ENCODE data around the gene MACROD1.

DNA sequence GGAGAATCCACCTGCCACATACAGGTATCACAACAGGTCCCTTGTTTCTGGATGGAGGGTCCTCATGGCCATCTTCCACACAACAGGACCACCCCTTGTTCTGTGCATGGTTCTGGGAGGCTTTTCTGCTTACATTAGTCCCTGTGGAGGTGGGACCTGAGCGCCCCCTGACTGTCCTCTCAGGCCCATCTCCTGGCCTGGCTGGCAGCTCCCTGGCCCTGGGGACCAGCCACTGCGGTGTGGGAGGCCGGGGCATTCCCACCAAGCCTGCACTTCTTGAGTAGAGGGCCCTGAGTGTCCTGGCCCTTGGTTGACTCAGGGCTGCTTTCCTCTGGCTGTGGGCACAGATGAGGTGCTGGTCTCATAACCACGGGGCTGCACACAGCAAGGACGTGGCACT lies 186.5 kb downstream of the MACROD1 start:
- TF ChIP-seq, protein P1, sequence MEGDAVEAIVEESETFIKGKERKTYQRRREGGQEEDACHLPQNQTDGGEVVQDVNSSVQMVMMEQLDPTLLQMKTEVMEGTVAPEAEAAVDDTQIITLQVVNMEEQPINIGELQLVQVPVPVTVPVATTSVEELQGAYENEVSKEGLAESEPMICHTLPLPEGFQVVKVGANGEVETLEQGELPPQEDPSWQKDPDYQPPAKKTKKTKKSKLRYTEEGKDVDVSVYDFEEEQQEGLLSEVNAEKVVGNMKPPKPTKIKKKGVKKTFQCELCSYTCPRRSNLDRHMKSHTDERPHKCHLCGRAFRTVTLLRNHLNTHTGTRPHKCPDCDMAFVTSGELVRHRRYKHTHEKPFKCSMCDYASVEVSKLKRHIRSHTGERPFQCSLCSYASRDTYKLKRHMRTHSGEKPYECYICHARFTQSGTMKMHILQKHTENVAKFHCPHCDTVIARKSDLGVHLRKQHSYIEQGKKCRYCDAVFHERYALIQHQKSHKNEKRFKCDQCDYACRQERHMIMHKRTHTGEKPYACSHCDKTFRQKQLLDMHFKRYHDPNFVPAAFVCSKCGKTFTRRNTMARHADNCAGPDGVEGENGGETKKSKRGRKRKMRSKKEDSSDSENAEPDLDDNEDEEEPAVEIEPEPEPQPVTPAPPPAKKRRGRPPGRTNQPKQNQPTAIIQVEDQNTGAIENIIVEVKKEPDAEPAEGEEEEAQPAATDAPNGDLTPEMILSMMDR (IDR thresholded peaks at IDR 0.05): no peak
- TF ChIP-seq POLR2A (IDR thresholded peaks at IDR 0.05): no peak

Data from suprapubic skin (tissue), 3 donors.